ENCODE measurements around the gene PEX5.
"Not testable (repeated sequence)": the region's sequence is repeated elsewhere in the genome, so short reads cannot be mapped to it uniquely, and the experiment has no call there.

The PEX5 gene

DNA sequence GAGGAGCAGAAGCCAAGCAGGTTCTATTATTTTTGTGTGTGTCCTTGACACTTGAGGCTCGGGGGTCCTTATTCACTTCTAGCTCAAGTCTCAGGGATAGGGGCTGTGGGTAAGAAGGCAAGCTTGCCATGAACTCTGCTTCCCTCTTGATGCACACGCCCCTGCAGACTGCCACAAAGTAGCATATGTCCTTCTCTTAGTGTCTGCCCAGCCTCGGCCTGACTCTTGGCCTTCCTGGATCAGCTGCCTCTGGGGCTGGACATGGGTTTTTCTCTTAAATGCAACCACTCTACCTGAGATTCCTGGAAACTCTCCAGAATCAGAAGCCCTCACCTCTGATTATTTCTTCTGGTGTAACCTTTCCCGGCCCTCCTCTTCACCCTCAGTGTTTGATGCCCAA, 28.2 kb upstream of the PEX5 start:
- no peak for DNase-seq

DNA sequence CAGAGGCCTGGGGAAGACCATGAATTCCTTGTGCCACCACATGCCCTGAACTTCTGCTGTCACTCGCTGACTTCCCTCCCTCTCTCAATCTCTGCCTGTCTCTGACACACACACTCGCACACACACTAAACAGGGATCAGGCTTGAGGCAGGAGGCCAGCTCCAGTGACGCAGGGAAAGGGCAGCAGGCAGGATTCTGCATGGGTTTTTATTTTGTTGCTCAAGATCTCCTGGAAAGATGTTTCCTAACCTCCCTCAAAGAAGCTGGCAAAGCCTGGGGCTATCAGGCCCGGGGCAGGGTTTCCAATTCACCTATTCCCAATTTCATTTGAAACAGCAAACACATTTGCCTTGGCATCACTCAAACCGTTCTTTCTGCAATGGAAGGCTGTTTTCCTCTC, 27.7 kb upstream of the PEX5 start:
- no peak for DNase-seq

DNA sequence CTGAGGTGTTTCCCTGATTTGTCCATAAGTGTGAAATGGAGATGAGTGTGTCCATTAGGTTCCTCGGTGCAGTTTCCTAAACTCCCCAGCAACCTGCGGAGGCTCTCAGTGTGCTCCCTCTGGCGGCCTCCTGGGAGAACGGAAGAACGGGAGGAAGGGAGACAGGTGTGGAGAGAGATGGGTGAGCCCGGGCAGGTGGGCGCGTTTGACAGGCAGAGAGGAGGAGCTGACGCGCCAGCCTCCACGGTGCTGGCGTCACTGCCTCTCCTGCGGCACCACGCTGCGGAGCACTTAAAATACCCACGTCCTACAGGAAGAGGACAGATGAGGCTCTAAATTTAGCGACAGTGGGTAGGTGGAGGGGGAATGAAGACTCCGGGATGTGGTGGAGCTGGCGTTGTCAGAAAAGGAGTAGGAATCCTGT, 26.8 kb upstream of the PEX5 start:
- no peak for DNase-seq

DNA sequence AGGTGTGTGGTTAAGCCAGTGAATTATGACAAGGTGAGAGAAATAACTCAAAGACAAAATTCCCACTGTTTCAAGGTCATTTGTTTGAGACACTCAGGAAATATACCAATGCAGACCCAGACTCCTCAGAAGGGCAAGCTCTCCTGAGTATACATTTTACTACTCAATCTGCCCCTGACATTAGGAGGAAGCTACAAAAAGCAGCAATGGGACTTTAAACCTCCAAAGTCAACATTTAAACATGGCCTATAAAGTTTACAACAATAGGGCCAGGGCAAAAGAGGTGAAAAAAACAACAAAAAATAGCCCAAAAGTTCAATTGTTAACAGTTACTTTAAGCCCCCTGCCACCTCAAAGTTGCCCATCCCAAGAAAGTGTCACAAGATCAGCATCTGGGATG, 19.5 kb upstream of the PEX5 start:
- no peak for DNase-seq

DNA sequence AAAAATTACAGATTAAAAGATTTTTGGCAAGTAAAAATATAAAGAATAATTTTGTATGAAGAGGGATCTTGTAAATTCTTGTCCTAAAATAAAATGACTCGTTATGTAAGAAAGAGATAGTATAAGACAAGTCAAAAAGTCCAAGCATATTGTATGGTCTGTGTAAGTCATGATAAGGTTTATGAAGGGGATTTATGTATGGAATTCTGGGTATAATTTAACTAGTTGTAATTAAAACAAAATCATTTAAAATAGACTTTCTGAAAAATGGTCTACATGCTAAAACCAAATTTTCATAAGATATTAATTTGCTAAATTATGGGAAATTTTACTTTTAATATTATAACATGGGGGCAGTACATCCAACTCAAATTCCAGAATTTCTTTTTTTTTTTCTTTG, 17.6 kb upstream of the PEX5 start:
- DNase-seq: no peak

DNA sequence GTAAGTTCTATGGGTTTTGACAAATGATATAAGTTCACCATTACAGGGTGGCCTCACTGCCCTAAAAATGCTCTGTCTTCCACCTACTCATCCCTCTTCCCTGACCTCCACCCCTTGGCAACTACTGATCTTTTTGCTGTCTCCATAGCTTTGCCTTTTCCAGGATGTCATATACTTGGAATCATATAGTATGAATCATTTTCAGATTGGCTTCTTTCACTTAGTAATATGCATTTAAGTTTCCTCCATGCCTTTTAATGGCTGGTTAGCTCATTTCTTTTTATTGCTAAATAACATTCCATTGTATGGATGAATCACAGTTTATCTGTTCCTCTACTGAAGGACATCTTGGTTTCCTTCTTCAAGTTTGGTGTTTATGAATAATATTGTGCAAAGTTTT, 14.0 kb upstream of the PEX5 start:
- DNase-seq: no peak

DNA sequence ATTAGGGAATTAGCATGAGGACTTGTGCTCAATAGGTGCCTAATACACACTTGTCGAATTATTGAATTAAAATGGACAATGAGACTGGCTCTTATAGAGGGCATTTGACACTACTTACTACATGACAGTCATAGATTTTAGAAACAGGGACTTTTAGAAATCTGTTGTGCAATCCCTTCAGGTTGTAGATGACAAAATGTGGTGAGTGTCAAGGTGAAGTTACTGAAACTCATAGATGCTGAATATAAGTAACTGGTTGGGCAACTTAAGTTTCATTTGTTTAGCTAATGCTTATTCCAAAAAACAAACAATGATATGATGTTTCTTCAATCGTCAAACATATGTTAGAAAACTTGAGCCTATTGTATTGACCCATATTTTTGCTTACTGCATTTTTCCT, 12.9 kb upstream of the PEX5 start:
- DNase-seq: no peak

DNA sequence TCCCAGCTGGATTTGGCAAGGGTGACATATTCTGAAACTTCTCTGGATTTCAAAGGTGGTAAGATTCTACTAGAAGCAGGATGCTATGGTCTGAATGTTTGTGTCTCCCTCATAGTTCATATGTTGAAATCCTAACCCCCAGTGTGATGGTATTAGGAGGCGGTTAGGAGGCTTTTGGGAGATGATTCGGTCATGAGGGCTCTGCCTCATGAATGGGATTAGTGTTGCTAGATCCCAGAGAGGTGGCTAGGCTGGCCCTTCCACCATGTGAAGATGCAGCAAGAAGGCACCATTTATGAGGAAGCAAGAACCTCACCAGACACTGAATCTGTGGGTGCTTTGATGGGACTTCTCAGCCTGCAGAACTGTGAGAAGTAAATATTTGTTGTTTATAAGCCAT, 11.0 kb upstream of the PEX5 start:
- no peak for DNase-seq

DNA sequence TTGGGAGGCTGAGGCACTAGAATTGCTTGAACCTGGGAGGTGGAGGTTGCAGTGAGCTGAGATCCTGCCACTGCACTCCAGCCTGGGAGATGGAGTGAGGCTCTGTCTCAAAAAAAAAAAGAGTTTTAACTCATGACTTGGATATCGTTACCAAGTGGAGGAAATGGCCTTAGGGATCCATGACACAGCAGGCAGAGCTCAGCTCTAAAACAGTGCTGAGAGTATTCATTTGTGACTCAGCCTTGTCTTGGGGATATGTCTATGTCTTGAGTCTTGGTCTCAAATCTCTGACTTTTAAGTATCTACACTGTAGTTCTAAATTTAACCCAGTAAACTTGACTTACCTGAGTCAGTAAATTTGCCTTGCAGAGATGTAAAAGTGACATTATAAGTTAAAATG, 8.8 kb upstream of the PEX5 start:
- DNase-seq: no peak

DNA sequence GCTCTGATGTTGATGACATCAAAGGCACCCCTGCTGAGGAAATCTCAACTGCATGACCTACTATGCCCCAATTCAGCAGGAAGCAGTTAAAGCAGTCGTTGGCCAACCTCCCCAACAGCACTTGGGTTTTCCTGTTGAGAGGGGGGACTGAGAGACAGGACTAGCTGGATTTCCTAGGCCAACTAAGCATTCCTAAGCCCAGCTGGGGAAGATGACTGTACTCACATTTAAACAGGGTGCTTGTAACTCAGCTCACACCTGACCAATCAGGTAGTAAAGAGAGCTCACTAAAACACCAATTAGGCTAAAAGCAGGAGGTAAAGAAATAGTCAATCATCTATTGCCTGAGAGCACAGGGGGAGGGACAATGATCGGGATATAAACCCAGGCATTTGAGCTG, 3.4 kb upstream of the PEX5 start:
- DNase-seq: not testable (repeated sequence)

DNA sequence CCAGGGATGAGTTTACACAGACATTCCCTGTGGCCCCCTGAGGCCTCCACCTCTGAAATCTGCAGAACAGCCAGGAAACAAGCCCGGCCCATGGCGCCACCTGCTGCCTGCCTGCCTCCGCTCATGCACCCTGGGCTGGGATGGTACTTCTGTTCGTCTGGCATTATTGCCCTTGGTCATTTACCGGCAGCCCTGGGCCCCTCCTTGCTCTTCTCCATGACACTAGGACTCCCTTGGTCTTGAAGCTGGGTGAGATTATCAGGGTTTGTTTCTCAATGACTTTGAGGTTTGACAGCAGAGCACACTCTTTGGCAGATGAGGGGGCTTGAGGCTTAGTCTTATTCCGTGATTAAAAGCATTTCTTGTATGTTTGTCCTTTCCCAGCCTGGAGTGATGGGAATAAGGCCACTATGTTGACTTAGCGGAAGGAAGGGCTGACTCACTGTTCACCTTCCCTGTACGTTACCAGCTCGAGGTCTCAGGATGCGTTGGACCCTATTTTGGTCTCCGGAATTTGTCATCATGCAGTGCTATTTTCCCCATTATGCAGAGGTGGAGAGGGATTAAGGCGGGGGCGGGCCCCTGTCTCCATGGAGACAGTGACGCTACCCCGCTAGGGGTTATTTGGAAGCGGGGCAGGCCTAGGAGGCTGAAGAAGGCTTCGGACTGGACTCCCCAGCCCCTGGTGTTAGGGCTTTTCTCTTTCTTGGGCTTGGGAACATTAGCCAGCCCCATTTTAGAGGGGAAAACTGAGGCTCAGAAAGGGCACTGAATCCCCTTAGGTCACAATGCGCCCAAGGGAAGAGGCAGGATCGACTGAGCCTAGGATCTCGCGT, 706 bp upstream of the PEX5 start:
- DNase-seq: peak; percentile 53

DNA sequence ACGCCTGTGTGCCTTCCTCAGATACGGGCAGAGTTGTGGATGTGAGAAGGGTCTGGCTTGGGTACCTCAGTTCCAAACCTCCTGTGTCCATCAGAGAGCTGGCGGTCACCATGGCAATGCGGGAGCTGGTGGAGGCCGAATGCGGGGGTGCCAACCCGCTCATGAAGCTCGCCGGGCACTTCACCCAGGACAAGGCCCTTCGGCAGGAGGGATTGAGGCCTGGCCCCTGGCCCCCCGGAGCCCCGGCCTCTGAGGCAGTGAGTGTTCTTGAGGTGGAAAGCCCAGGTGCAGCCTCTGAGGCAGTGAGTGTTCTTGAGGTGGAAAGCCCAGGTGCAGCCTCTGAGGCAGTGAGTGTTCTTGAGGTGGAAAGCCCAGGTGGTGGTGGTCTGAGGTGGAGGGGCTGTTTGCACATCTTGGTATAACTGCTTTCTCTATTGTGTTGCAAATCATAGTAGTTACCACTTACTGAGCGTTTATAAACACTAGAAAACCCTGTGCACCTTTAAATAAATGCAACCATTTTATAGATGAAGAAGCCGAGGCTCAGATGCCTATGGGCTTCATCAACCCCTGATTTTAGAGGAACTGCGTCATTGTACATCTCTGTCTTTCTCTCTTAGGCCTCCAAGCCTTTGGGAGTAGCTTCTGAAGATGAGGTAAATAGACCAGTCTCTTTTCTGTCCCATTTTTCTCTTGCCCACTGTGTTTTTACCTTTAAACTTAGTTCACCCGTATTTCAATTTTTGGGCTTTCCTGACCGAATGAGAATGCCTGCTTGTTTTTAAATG, 976 bp downstream of the PEX5 start:
- DNase-seq: peak; percentile 13

DNA sequence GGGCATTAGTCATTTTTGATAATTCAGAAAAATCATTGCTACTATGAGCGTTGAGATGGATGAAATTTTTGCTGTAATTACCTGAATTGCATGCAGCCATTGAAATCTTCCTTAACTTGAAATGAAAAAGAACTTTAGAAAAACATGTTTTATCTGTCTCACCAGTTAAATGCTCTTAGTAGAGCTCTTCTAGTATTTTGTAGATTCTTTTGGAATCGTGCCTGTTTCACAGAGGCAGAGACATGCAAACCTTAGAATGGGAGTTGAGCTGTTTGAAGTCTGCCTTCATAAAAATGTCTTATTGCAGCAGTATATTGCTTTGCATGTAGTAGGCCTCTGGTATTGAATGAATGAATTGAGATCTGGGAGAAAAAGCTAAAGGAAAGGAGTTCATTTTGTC, 4.2 kb downstream of the PEX5 start:
- no peak for DNase-seq

DNA sequence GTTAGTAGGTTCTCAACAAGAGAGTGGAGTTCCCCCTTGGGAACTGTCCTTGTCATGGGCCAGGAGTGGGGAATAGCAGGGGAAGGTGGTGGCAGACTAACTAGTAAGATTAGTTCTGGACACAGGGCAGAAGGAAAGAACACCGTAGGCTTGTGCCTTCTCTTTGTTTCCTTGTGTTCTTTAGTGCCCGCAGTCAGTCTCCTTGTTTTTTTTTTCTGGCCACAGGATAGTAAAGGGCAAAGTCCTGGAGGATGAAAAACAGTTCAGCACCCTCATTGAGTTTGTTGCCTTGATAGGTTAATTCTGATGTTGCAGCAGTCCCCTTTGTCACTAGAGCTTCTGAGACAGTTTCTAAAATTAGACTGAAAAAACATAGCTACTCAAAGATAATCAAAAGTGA, 8.4 kb downstream of the PEX5 start:
- no peak for DNase-seq

DNA sequence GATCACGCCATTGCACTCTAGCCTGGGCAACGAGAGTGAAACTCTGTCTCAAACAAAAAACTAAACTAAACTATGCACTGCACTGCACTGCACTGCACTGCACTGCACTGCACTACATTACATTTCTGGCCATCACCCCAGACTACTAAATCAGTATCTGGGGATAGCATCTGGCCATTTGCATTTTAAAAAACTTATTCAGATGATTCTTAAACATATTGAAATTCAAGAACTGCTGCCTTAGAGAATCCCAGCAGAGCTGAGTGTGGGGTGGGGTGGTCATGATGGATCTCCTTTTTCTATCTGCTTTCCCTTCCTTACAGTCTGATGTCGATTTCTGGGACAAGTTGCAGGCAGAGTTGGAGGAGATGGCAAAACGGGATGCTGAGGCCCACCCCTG, 13.6 kb downstream of the PEX5 start:
- DNase-seq: no peak

DNA sequence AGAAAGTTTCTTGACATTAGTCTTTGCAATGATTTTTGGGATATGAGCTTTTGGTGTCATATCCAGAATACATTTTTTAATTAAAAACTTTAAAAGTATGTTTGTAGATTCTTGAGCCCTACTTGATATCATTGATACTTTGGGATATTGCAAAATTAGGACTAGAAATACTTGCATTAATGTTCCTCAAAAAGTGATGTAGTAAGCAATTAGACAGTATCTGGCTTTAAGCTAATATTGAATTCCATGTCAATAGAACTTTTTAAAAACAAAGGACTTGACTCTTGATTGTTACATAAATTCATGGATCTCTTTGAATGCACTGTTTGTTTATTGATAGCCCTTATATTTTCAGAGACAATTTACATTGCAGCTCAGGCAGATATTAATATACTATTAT, 15.6 kb downstream of the PEX5 start:
- no peak for DNase-seq

DNA sequence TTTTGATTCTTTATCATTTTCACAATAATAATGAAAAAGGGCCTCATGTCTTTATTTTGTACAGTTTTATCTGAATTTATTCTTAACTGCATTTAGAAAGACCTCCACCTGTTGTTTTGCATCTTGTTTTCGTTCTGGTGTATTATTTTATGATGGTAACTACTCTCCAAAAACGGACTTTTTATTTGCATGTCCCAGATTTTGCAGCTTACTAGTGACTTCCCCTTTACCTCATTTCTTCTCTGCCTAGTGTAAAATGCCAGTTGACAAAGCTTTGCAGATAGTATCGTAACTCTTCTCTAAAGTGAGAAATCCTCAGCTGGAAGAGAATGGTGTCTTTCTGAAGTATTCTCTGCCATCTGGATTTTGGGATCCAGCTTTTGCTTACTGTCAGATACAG, 17.2 kb downstream of the PEX5 start:
- no peak for DNase-seq

DNA sequence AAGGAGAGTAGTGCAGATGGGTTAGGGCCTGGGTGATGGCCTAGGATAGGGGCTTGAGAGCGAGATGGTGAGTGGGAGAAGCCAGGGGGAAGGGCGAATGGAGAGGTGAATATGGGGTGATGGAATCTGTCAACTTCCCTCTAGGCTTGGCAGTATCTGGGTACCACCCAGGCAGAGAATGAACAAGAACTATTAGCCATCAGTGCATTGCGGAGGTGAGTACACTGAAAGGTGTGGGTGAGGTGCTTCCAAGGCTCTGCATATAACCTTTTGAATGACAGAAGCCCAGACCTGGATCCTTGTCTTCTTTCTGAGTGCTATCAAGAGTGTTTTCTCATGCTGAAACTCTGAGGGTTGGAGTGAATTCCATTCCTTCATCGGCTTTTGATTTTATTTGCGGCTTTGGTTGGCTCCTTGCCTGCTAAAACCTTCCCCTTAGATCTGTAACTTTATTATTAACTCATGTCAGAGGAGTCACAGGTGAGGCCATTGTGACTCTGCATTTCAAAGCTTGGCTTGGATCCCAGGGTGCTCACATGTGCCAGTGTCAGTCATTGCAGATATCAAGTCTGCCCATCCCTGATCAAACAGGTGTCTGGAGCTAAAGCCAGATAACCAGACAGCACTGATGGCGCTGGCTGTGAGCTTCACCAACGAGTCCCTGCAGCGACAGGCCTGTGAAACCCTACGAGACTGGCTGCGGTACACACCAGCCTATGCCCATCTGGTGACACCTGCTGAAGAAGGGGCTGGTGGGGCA, 18.6 kb downstream of the PEX5 start:
- DNase-seq: no peak

DNA sequence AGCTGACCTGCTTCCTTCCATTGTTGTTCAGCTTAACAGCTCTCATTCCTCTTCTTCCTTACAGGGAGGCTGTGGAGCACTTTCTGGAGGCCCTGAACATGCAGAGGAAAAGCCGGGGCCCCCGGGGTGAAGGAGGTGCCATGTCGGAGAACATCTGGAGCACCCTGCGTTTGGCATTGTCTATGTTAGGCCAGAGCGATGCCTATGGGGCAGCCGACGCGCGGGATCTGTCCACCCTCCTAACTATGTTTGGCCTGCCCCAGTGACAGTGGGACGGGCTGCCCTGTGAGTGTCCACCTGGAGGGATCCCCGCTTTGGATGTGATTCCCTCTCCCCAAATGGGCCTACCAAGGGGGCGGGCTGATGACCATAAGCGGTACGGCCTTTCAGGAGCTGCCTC, 20.5 kb downstream of the PEX5 start:
- DNase-seq: no peak

DNA sequence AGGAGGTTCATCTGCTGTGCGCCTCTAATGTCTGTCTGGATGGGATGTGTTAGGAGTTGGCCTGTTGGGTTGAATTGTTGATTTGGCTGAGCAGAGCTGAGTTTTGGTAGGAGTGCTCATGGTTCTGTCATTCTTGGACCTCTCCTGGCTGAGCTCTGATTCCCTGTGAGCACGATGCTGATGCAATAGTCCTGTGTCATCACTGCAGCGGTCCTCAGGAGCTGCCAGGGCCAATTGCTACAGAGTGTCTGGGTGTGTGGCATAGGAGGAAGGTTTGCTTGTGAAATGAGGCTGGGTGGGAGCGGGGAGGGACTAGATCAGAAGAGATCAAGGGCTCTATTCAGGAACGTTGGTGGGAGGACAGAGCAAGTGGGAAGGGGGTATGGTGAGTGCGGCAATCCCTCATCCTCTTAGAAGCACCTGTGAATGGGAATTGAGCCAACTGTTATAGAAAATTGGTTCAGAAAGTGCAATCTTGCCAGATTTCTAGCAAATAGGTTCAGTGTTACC, 21.2 kb downstream of the PEX5 start:
- DNase-seq: no peak

DNA sequence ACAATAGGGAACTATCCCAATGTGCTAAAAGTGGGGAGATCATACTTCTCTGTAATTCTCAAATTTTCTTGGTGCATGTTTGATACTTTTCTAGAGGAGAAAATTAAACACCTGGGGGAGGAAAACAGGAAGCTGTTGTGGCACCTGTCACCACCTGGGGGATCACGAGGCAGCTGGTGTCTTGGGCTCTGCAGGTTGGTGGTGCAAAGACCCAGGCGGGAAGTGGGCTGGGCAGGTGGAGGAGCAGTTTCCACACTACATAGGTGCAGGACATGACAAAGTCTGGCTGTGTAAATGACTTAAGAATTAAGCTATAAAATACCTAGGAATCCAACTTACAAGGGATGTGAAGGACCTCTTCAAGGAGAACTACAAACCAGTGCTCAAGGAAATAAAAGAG, 23.2 kb downstream of the PEX5 start:
- no peak for DNase-seq

DNA sequence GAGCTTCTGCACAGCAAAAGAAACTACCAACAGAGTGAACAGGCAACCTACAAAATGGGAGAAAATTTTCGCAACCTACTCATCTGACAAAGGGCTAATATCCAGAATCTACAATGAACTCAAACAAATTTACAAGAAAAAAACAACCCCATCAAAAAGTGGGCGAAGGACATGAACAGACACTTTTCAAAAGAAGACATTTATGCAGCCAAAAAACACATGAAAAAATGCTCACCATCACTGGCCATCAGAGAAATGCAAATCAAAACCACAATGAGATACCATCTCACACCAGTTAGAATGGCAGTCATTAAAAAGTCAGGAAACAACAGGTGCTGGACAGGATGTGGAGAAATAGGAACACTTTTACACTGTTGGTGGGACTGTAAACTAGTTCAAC, 24.3 kb downstream of the PEX5 start:
- not testable (repeated sequence) for DNase-seq

DNA sequence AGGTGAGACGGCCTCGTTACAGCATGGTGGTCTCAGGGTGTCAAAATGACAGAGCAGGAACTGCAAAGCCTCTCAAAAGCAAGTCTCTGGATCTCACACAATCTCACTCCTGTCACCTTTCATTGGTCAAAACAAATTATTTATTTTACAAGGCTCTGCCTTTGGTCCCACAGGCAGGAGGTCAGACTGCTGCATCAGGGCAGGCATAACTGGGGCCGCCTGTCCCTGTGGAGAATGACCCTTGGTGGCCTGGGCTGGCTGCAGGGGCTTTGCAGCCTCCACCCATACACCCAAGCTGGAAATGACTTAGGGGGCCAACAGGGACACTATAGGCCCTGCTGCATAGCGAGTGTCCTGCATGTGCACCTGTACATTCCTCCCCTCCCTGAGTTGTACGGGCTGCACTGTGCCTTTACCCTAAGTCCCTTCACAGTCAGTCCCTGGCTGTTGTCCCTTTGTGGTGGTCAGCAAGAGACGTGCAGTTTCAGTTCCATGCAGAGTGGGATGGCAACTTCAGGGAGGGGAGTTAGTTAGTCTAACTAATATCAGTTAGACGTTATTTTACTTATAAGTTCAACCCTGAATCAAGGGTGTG, 28.1 kb downstream of the PEX5 start:
- no peak for DNase-seq
